GM21447 (cell line): ENCODE results near the gene G0S2.
A peak's percentile ranks its signal among the peaks of the same experiment; 100 is the strongest.

Experiments used
- ATAC-seq: cut with Tn5 transposase; IDR thresholded peaks from one replicate; pipeline ENCODE4 v1.9.1; 2021; ENCODE audit not compliant: unreplicated experiment

The G0S2 gene

DNA sequence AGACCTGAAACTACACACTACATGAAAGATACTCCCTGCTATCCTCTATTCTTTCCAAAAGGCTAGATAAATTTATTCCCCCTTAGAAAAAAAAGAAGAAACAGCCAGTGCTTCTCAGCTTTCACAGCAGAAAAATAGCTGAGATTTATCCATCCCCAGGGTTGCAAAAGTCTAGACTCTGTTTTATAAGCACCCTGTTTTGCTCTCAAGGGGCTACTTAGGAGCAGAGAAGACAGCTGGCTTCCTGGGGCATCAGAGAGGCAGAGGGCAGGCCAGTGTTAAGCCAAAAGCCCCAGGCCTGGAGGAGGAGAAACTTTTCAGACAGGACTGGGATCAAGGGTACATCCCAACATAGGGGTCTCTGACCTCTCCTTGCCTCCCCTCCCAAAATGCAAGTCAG, 26.9 kb upstream of the G0S2 start:
- ATAC-seq = no peak

DNA sequence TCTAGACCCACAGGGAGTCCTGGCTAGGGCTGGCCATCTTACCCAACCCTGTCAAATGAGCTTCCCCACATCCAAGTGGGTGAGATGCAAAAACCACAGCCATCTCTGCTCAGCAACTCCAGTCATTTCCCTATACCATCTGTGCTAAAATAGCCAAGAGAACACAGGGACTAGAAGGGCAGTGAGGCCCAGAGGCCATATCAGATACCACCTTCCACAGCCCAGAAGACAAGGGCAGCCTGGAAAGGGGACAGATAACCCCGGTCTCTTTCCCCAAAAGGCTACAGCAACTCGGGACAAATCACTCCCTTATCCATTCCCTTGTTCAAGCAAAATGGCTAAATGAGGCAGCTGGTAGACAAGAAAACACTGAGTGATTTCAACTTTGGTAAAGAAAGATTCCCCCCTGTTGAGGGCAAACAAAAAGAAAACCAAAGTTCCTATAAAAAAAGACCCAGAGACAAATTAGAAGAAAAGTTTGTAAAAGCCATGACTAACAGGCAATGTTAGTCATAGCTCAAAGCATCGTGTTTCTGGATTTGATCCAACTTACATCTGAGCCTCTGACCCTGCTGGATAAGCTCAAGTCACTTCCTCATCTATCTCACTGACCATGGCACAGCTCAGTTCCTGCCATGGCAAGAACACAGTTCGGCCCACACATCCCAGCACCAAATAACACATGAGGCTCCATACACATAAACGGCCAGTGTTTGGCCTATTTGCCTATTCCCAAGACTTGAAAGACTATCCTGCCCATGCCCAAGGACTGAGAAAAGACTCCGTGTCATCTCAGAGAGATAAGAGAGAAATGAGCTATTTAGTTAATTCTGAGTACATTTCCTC, 26.1 kb upstream of the G0S2 start:
- ATAC-seq = no peak

GRCh38 chr1:209650454-209650853, 24.8 kb upstream of the G0S2 start:
- no peak for ATAC-seq

DNA sequence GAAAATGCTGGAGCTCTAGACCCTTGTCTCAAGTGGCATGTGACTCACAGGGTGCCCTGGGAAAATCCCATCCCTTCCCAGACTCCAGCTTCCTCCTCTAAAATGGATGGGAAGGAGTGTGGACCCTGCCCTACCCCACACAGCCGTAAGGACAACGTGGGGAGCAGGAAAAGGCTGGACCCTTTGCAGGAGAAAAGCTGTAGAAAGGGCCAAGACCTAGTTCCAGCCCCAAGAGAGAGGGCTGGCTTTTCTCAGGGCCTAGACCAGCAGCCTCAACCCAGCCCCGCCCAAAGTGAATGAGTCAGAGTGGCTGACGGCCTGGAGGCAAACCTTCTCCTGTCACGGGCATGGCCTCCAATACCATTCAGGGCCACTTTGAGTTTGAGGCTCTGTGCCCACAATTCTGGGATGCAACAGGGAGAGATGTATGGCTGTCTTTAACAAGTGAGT, 24.0 kb upstream of the G0S2 start:
- no peak for ATAC-seq

DNA sequence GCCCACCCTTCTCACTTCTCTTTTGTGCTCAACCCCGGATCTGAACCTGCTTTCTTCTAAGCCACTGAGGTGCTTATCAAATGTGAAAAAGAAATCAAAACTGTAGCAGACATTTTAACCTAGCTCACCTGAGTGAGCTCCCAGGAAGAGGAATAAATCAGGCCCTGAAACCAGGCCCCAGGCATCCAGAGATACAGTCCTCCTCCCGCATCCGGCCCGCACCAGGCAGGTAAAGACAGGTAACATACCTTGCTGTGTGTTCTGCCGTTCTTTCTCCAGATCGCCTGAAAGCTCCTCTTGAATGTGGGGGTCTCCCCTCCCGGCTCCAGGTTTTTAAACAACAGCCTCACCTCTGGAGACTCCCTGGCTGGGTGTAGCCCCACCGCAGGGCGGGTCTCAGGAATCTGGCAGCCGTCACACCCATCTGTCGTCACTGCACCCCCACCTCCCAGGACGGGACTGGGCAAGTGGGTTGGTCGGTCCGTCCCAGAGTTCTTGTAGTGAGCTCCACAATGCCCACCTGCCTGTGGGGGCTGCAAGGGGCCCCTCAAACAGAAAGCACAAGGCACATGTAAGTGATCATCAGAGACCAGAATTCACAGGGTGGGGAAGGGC, 23.0 kb upstream of the G0S2 start, which contains the start of gene LAMB3:
LAMB3 (minus strand) TSS at position 305 of the 615 bp plus-strand sequence. CDS start 1,481 bp downstream, outside the sequence.
- ATAC-seq = no peak

GRCh38 chr1:209652873-209653401, 22.3 kb upstream of the G0S2 start:
- peak; percentile 42 for ATAC-seq

- ATAC-seq = peak; percentile 36
Observed at GRCh38 chr1:209653915-209654351, 21.3 kb upstream of the G0S2 start.

DNA sequence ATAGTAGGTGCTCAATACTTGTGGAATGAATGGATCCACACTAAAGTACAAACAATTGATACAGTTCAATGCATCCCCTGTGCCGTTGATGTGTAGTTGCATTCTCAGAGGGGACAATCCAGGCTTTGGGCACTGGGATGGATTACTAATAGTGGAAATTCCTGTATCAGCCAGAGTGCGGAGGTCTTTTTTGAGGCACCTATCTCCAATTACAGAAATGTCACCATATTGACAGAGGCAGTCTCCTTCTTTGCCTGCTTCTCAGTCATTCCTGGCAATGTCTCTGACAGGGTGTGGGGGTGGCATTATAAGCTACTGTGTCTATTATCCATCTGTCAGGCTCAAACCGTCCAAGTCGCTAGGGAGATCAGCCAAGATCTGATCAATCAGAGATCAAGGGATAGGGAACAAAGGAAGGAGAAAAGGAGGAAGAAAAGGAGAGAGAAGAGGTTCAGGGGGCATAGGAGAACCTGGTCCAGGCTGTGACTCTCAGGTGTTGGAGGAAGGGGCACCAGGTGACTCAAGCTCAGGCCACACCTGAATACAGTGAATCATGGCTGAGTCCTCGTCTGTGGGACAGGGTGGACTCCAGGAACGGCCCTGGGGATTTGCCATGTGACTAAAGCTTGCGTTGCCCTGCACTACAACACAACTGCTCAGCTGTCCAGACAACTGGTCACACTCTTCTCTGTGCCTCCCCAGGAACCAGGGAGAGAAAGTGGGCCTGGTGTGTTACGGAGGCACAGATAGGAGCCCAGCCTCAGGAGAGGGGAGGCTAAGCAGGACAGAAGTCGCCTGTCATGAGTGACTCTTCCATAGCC, 19.6 kb upstream of the G0S2 start:
- no peak for ATAC-seq

DNA sequence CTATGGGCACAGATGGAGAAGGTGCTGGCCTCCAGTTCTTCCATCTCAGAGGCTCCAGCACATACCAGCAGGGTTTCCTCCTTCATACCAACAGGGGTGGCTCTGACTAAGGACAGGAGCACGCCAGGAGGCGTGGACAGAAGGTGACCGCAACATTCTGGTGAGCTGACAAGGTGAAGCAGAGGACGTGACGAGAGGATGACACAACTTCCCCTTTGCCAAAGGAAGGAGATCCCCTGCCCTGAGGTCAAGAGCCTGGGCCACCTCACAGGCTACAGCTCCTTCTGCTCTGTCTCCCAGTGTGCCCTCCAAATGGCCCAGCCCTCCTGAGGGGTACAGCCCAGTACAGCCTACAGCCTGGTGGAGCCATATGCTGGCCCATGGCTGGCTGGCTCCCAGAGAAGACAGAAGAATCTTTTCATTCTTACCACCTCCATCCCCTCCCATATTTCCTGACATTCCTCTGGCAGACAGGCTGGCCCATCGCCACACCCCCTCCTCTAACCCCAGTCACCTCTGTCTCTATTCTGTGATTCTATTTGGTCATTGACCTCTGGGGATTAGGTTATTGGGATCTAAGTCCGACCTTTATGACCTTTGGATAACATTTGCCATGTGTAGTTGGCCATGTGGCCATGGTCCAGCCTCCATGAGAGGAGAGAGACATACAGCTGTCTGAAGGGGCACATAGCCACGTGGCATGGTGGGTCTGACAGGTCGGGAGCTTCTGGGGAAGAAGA, 17.9 kb upstream of the G0S2 start:
- ATAC-seq = no peak

- no peak for ATAC-seq
Observed at GRCh38 chr1:209657918-209658317, 17.3 kb upstream of the G0S2 start.

- ATAC-seq = peak; percentile 68
Observed at GRCh38 chr1:209659909-209660308, 15.3 kb upstream of the G0S2 start.

DNA sequence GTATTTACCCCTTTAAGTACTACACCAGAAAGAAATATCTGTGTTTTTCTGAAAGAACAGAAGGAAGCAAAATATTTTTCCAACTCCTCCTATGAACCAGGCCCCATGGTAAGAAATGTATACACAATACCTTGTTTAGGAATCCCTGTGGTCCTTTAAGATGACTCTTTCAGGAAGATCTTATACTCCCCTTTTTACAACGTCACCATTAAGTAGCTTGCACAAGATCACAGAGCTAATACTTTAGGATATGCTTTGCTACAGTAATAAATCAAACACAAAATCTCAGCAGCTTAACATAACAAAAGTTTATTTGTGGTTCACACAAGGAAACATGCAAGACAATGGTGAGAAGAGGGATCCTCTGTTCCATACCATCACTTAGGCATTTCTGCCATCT, 14.1 kb upstream of the G0S2 start:
- no peak for ATAC-seq

DNA sequence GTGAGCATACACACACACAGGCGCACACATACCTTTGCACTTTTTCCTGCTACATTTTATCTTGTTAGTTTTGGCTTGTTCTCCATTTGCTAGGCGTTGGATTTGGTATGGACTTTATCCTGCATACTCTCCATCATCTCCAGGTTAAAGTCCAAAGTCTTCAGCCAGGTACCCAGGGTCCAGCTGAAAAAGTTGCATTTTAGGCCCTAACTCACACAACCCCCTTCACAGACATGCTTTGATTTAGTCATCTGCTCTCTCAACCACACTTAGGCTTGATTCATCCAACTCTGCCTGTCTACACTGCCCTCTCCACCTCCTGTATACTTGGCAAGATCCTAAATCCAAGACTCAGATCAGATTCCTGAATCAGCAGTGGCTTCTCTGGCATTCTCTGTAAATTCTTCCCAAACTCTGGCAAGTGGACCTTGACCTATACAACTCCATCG, 12.3 kb upstream of the G0S2 start:
- no peak for ATAC-seq

DNA sequence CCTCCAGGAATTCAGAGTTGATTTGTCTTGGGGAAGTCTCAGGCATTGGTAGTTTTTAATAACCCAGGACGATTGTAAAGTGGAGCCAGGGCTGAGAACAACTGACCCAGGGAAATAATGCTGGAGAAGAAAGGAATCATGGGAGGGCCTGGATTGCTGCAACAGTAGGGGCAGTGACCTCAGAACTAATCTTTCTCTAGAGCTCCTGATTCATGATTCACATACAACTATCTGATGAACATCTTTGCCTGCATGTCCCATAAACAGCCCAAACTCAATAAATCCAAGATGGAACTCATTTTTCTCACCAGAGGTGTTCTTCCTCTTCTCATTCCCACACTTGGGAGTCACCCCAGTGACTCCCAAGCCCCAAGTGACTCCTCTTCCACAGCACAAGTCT, 8.1 kb upstream of the G0S2 start:
- no peak for ATAC-seq

DNA sequence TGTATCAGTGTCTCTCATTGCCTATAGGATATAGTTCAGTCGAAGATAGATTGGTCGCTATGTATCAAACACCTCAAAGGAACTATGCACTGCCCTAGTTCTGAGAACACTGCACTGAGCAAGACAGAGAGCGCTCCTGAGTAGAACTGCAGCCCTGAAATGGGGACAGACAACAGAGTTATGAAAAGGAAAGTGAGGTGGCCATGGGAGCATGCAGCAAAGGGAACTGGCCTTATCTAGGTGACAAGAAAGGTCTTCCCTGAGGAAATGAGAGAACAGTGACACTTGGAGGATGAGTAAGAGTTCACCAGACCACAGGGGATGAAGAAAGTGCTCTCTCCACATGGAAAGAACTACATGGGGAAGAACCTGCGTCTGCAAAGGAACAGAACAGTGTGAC, 7.5 kb upstream of the G0S2 start:
- ATAC-seq = no peak

DNA sequence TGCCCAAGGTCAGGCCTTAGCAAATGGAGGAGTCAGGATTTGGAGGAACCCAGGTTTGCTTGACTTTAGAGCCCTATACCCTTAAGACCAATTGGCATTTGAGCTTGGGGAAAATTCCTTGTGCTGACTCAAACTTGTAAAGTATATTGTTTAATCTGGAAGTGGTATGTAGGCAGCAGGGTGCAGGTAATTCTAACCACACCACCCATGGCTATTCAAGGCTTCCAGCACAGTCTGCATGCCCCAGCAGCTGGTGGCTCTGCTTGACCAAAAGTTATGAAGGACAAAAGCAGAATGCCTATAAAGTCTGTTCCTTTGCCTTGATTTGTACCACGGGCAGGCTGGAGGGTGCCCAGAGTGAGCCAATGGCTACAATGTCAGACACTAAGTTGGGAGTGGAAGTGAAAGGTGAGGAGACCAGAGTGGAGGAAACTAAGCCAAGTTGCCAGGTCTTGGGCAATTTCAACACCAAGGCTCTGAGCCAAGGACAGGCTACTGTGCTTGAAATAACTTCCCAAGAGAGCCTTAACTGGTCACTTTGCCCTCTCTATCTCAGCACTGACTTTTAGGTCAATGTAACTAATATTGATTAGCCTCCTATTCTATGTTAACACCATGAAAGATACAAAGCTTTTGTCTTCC, 4.7 kb upstream of the G0S2 start:
- ATAC-seq = no peak

- ATAC-seq = peak; percentile 96
Observed at GRCh38 chr1:209672705-209673630, 2.2 kb upstream of the G0S2 start.

GRCh38 chr1:209673631-209674417, 1.4 kb upstream of the G0S2 start:
- ATAC-seq = no peak
